AG08395 (cell line): ENCODE measurements around the gene CISH.

ENCODE experiments used
- DNase-seq: peaks from one replicate; pipeline ENCODE4 v3.0.0; 2012; ENCODE audit warnings: mixed read lengths, low spot score

CISH gene

DNA sequence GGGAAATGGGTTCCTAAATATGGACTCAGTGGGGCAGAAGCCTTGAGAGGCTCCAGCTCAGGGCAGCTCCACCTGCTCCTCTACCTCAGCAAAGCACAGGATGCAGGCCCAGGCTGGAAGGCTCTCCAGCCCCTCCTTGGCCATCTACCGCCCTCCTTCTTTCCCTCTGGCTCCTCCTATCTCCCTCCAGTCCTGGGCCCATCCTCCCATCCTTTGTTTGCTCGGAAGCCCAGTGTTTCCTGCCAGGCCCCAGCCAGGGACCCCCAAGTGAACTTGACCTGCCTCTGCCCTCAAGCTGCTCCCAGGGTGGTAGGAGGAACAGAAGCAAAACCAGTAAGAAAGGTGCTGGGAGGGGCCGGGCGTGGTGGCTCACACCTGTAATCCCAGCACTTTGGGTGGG lies 25.4 kb upstream of the CISH start:
- no peak for DNase-seq

DNA sequence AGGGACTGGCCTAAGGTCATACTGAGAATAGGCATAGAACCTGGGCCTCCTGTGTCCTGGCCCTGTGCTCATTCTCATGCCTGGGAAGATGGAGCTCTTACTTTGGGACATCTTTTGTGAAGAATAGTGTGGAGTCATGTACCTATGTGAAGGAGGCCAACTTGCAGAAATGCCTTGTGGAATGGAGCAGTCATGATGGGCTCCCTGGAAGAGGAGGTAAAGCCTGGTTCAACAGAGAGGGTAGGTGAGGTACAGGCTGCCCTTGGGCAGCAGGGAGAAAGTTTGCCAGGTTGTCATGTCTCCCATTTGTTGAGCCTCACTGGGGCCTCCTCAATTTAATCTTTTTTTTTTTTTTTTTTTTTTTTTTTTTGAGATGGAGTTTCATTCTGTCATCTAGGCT lies 23.5 kb upstream of the CISH start:
- DNase-seq = no peak

DNA sequence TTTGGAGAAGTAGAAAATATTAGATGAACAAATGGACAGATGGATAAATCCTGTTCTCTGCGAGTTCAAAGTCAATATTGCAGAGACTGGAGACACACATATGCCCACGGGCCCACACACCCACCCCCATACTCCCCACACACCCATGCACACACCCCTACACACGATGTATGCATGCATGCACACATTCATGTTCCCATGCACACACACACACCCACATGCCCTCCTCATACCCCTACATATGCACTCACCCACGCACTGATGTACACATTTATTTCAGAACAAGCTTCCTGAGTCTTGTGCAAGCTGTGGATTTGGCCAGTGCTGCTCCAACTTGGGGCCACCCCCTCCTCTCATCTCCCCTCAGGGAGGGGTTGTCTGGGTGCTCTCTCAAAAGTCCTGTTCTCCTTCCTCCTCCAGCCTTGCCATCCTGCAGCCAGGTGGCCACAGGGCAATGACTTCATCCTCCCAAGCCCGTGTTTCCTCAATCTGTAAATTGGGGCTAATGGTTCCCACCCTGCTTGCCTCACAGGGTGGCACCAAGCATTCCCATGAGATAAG lies 21.7 kb upstream of the CISH start:
- DNase-seq = no peak

DNA sequence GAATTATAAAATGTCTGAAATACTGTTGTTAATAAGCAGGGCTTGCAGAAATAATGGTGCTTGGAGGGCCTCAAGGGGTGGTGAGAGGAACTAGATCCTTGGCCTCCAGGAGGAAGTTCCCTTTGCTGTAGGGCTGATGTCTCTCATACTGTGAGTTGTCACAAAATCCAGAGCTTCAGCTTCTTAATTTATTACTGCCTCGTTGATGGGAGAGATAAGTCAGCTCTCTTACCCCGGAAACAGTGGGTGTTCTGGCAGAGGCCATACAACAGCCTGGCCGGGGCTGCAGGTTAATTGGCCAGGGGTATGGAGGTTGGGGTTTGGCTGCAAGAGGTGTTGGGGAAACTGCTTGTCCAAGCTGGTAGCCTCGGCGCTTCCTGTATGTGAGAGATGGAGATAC lies 20.9 kb upstream of the CISH start:
- no peak for DNase-seq

DNA sequence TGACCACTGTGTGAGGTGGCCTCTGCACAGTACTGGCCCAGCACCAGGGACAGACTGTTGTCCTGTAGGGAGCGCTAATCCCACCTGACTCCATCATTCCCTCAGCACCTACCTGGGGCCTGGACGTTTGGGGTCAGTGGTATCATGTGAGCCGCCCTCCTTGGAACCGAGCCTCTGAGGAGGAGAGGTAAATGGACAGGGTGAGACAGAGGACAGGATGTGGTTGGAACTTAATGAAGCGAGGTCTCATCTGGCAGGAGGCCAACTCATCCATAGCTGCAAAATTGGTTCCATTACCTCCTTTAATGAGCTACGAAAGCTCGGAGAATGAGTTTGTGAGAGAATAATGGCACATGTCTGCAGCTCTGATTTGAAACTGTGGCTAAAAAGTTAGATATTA lies 19.3 kb upstream of the CISH start:
- DNase-seq = no peak

DNA sequence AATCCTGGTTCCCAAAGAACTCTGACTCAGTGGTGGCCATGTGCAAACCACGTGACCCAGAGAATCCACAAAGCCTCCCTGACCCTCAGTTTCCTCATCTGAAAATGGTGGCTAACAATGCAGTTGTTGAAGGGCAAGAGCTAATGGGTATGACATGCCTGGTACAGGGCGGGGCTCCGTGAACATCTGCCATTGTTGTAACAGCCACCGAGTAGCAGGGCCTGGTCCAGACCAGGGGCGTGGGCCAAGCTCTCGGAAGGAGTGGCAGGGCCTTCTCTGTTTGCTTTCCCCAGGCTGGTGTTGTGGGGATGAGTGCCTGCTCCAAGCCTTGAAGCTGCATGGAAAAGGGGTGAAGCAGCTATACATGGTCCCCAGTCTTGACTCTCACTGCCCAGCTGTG lies 18.8 kb upstream of the CISH start:
- no peak for DNase-seq

DNA sequence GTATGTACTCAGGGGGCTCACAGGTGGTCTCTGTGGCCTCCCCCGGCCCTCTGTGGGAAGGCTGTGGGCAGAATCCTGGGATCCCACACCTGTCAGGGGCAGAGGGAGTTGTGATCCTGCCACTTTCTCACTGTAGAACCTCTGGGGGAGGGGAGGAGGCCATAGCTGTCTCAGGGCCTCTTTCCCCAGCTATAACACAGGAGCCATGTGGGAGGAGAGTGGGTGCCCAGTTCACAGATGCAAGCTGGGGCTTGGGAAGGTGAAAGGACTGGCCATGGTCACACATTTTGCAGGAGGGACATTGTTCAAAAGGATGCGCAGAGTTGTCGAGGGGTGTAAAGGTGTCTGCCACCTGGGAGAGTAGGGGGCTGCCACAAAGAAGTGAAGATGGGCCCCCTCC lies 17.0 kb upstream of the CISH start:
- DNase-seq = no peak

DNA sequence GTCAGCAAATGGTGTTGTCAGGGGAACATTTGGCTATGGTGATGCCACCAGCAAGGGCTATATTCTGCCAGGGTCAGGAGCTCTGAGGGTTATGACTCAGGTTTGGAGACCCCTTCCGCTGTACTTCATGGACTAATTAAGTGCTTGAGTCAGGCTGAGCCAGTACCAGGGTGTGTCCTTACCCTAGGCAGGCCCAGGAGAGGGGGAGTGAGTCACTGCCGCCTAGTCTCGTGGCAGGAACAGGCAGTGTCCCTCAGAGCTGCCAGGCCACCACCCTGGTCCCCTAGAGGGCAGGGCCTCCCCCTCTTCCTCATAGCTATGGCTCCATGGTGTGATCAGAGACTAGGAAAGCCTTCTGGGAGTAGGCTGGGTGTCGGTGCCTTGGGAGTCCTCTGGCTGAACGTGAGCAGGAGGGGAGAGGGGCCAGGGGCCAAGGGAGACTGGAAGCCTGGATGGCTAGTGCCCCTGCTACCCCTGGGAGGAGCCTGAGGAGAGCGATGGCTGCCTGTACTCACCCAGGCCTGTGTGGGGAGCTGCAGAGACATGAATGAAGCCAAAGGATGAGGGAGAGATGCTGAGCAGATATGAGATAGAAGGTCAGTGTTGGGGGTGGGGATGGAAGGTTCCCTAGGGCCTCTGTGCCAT lies 16.0 kb upstream of the CISH start:
- peak; percentile 83 for DNase-seq

DNA sequence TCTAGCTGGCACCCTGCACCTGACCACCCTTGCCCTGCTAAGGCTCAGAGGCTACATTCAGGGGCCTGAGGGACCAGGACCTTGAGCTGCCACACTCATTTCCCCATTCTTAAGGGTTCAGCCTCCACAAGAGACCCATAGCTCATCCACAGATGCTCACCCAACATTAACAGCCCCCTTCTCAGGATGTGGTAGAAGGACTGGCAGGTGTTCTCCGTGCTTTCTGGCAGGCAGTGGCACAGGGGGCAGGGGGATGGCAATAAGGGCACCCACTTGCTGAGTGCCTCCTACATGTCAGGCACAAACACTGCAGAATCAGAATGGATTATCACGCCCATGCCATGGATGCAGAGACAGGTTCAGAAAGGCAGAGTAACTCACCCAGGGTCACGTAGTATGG lies 14.8 kb upstream of the CISH start:
- no peak for DNase-seq

DNA sequence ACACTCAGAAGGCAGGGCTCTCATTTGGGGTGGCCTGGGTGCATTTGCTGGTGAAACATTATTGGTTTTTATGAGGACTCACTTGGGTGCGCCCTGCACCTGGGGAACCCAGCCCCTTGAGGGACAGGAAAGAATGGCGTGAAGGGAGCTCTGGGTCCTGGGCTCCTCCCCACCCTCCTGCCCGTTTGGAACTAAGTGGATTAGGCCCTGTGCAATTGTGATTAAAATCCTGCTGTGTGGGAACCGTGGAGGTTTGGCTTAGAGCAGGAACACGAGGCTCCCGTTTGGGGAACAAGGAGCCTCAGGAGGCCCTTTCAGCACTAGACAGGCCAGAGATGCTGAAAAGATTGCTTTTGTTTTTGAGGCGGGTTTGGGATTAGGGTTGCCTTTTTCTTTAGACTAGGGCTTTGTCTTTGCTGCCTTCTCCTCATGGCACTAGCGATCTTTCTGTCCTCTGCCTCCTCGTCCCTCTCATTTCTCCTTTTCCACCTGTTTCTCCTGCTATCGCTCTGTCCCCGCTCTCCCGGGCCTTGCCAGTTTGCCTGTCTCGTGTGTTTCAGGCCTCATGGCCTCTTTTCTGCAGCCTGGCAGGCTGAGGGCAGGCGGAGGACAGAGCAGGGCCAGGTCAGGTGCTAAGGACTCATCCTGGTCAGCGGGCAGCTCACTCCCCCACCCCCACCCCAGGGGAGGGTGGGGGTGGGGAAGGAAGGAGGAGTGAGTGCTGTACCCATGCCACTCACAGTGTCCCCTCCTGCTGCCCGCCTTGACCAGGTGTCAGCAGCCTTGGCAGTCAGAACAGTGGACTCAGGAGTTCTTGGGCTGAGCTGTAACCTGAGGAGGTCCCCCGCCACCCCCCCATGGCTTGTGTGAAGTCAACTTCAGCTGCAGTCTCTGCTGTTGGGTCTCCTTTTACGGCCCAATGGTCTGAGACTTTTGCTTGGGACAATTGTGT lies 13.9 kb upstream of the CISH start:
- DNase-seq = no peak

DNA sequence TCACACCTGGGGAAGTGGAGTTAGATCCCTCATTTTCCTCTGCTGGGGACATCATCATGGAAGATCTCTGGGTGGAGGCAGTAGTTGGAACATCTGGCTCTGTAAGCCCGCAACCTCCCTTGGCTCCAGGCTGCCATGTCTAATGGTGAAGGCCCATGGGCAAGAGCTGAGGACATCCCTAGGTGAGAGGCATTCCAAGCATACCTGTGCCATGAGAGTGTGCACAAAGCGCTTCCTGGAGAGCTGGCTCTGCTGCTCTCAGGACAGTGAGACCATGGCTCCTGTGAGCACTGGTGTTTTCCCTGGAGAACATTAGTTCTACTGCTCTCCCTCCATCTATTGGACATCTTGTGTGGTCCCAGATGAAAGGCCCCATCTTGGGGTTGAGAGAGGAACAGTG lies 13.1 kb upstream of the CISH start:
- DNase-seq = no peak

DNA sequence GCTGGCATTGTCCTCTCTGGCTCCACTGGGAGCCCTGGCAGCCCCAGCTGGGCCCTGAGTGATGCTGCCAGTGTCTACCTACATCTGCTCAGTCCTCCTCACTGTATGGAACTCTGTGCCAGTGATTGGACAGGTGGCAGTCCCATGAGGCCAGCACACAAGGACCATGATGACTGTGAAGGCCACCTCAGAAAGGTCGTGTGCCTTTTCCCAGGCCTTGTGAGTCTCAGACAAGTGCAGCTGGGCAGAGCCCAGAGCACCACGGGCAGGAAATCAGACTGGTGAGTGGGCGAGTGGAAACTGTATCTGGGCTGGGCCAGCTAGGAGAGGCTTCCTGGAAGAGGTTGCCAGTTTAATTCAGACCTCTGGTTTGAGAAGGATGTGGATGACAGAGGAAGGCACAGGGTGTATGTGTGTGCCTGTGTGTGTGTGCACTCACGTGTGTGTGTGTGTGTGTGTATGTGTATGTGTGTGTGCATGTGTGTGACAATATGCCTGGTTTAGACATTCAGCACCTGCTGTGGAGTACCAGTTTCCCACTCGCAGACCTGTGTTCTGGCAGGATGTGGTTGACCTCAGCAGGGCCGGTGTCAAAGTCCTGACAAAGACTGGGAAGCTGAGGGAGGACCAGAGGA lies 12.4 kb upstream of the CISH start:
- no peak for DNase-seq

DNA sequence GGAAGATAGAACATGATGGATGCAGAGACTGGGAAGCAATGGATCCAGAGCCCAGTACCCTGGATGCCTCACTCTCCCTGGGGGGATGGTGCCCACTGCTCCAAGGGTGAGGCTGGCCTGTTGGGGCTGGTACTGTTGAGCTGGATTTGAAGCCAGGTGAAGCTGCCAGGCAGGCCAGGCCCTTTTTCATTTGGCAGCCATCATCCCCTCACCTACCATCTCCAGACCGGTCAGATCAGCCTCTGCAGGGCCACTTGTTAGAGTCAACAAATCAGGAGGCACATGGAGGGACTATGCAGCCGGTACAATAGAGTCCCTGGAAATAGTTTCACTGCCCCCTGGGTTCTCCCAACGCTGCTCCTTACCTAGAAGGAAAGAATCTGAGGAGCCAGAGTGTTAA lies 11.3 kb upstream of the CISH start:
- DNase-seq = no peak

DNA sequence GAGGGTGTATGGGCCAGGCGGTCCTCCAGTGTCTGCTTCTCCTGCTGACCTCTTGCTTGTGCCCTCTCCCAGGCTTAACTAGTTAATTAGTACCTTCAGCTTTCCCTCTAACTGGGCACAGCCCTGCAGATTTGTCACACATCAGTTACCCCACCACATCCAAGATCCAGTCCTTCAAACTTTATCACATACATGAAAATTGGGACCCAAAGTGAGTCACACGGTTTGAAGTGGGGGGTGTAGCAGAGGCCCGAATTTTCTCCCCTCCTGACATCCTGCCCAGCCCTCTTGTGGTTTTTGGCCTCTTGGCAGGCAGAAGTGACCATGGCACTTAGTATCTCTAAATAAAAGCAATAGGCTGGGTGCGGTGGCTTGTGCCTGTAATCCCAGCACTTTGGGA lies 9.2 kb upstream of the CISH start:
- DNase-seq = peak; percentile 33

DNA sequence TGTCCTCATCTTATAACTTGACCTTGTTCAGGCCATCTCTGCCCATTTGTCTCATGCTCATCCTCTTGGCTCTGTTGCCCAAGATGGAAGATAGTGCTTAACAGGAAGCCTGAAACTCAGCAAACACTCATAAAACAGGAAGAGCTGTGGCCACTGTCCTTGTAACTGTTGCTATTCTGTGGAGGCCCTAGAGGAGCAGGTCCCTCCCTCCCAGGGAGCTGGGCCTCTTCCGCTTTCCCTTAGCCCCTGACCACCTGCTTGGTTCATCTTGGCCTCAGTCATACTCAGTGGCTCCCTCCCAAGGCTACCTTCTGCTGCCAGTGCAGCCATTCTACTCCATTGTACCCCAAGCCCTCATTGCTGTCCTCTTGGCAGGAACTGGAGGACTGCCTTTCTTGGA lies 8.8 kb upstream of the CISH start:
- no peak for DNase-seq

DNA sequence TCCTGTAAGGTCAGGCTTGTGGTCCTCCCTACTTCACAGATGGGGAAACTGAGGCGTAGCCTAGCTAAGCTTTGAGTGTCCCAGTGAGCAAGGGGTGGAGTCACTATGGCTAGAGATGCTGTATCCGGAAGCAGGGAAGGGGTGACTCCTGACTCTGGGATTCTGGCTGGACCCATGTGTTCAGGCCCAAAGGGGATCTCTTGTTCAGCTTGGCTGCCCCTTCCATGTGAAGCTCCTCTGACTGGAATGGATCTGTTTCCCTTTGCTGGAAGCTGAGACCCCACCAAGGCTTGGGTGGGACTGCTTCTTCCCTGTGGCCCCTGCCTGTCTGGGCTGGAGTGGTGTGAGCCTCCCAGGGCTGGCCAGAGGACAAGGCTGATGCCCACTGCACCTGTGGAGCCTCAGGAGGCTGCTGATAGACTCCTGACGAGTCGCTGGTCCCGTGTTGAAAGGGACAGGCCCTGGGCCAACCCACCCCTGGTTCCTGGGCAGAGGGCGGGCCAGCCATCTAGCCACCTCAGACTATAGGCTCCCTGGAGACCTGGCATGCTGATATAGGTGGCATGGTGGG lies 6.4 kb upstream of the CISH start:
- no peak for DNase-seq

DNA sequence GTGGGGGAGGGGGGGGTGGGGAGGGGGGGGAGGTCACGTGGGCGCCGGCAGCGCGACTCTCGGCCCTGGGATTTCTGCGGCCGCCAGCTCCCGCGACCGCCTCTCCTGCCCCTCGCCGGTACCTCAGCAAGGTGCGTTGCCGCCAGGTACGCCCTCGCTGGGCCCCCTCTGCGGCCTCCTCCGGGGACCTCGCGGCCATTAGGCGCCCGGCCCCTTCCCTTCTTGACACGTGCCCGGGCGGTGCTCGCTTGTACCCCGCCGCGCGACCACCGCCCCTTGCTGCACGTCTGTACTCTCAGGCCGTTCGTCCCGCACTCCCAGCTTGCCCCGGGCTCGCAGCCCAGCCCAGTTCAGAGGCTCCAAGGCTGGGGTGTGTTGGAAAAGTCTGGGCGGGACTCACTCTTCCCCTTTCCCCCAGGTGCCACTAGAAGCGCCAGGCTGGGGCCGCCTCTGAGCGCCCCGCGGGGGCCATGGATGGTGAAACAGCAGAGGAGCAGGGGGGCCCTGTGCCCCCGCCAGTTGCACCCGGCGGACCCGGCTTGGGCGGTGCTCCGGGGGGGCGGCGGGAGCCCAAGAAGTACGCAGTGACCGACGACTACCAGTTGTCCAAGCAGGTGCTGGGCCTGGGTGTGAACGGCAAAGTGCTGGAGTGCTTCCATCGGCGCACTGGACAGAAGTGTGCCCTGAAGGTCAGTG lies 5.7 kb upstream of the CISH start, which contains the start of gene MAPKAPK3:
Gene MAPKAPK3 (plus strand): TSS at position 56 of the 696 bp plus-strand sequence. CDS start 415 bp downstream, at position 471.
- no peak for DNase-seq

DNA sequence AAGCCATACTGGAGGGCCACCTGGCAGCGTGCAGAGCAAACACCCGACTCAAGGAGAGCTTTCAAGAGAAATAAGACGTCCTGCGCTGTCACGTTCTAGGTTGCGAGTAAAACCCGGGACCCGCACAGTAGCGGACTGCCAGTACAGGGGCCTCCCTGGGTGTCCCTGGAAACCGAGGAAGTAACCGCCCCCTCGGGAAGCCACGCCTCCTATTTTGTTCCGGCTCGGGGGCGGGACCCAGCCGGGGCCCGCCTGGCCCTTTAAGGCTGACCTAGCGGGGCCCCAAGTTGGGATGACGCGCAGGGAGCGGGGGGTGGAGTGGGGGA lies 5.2 kb upstream of the CISH start:
- peak; percentile 97 for DNase-seq

DNA sequence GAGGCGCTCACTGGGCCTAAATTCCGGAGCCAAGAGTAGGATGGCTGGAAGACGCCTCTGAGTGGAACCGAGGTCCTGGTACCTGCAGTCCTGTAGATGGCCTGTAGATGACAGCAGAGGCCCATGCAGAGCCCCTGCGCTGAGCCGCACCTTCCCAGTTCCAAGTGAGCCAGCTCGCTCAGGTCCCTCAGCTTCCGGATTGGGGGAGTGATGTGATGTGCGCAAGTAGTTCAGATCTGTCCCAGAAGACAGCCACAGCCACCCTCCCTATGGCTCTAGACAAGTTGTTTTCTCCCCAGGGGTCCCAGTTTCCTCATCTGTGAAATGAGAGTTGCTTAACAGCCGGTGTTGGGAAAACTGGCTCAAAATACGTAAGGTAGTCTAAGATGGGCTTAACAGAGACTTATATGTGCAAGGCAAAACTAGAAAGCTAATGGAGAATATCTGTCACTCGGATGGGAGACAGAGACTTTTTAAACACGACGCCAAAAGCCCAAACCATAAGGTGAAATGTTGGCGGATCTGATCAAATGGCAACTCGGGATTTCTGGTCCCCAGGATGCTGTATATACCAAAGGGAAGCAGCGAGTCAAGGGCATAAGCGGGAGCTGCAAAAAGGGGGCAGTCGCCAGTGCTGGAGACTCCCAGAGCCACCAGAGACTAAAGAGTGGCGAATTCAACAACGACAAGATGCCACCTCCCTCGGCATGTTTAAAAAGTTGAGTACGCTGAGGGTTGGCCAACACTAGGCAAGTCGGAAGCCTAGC lies 4.6 kb upstream of the CISH start:
- peak; percentile 90 for DNase-seq

DNA sequence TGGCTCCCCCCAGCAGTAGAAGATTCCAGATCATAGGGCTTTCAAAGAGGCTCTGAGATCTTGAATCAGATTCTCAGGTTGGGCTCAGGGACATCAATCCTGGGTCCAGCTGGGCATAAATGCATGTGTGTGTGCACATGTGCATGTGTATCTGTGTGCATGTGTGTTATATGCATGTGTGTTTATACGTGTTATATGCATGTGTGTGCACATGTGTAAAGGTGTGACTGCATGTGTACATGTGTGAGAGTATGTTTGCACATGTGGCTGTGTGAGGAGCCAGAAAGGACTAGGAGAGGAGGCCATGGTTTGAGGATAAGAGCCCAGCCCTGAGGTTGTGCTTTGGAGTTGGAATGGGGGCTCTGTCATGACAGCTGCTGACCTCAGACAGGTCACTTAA lies 3.6 kb upstream of the CISH start:
- no peak for DNase-seq
